IPS DF 4.7 (cell line): ENCODE results near the gene SHROOM3.
"Not testable (repeated sequence)": the region's sequence is repeated elsewhere in the genome, so short reads cannot be mapped to it uniquely, and the experiment has no call there.

Experiments used
- DNase-seq: peaks from one replicate; pipeline ENCODE4 v3.0.0-alpha.2; 2013; ENCODE audit warnings: low spot score; ENCODE audit errors: extremely low read depth

SHROOM3 gene

DNA sequence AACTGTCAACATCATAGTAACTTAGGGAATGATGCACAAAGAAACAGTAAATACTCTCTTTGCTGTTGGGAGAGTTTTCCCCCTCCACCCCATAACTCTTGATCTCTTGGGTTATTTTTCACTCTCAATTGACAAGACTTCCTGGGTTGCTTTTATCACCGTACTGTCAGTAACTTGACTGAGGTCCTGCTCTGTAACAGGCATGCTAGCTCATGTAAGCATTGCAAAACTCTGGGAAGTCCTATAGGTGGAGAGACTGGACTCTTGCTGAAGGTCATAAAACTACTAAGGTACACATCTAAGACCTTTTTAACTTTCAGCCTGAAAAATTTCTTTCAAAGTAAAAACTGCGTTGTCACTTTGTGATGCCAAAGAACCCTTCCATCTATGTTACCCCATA is 10.9 kb downstream of the SHROOM3 start:
- no peak for DNase-seq

DNA sequence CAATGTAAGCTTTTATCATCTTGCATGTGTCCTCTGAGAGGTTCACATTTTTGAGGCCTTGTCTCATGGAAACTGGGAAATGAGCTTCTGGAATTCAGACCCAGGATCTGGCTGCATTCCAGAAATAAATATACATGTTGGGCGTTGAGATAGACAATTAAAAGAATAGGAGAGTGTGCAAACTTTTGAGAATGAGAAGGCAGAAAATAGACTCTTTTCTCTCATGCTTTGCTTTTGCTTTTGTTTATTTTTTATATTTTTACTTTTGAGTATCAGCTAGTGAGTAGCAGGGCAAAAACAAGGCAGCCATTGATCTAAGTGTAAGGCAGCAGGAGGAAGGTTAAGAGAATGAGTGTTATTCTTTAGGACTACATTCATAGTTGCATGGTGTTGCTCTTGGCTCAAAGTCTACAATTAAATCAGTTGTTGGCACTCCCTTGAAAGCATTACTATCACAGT is 12.4 kb downstream of the SHROOM3 start:
- no peak for DNase-seq

DNA sequence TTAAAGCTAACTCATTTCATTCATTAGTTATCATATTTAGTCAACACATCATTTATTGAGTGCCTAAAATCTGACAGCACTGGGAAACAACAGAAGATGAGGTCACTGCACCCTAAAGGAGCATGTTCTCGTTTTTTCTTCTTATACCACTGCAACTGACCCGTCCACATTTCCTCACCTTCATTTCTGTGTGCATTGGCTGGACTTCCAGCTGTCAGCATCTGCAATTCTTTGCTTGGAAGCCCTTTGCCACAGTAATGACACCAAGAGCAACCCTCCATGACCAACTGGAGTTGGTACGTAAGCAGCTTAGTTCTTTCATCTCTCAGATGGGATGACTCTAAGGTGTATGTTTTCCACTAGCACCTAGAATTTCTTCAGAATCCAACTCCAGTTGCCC is 13.2 kb downstream of the SHROOM3 start:
- no peak for DNase-seq

DNA sequence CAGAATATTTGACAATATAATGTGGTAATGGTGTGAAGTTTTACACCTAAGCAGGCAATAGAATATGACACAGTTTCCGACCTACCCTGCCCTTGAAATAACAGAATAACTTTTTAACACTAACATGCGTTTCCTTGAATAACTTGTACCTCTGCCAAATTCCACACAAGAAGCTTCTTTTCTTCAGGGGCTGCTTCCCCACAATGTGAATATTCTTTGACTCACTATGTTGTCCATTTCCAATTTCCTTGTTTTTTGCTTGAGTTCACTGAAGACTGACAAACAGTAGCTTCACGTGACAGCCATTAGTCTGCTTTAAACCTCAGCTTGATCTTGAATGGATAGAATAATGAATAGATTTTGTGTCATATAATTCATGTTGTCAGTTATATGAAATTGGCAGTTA is 14.3 kb downstream of the SHROOM3 start:
- no peak for DNase-seq

DNA sequence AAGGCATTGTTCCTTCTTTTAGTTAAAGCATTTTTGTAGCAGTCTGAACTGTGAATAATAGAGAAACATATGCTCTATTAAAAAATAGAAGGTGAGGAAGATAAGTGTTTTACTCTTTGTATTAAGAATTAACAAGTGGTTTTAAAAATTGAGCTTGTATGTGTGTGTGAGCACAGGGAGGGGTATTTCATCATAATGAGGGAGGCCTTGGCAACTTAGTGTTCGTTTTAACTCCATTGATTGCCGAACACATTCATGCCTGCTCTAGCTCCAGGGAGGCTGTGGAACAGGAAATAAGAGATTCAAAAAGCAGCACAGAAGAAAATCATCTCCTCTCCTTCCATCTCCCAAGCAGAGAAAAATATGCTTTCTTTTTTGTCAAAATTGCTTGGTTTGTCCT is 14.8 kb downstream of the SHROOM3 start:
- no peak for DNase-seq

DNA sequence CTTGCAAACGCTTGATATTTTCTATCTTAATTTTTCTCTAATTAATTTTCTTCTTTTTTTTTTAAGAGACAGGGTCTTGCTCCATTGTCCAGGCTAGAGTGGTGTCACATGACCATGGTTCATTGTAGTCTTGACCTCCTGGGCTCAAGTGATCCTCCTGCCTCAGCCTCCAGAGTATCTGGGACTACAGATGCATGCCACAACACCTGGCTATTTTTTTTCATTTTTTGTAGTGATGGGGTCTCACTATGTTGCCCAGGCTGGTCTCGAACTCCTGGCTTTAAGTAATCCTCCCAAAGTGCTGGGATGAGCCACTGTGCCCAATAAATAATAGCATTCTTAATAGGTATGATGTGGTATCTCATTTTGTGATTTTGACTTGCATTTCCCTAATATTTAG is 18.2 kb downstream of the SHROOM3 start:
- no peak for DNase-seq

DNA sequence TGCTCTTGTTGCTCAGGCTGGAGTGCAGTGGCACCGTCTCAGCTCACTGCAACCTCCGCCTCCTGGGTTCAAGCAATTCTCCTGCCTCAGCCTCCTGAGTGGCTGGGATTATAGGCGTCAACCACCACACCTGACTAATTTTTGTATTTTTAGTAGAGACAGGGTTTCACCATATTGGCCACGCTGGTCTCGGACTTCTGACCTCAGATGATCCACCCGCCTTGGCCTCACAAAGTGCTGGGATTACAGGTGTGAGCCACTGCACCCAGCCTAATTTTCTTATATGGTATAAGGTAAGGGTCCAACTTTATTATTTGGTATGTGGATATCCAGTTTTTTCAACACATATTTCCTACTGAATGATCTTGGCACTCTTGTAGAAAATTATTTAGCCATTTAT is 19.0 kb downstream of the SHROOM3 start:
- not testable (repeated sequence) for DNase-seq

DNA sequence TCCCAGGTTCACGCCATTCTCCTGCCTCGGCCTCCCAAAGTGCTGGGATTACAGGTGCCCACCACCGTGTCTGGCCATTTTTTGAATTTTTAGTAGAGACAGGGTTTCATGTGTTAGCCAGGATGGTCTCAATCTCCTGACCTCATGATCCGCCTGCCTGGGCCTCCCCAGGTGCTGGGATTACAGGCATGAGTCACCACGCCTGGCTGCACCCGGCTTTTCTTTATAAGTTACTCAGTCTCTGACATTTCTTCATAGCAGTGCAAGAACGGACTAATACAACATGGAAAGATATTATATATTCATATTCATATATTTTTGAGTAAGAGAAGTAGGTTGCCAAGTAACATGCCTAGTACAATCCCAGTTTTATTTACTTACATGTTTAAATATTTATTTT is 22.9 kb downstream of the SHROOM3 start:
- no peak for DNase-seq

DNA sequence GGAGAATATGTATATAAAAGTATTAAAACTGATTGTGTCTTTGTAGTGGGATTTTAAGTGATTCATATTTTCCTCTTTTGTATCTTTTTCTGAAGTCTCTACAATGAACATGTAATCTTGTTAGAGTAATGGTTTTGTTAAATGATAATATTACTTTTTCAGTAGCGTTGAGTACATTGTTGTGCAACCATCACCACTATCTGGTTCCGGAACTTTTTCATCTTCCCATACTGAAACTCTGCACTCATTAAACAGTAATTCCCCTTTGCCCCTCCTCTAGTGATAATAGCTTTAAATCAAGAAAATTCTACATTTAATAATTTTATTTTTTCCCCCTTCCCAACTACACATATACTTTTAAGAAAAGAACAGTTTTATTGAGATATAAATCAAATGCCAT is 23.3 kb downstream of the SHROOM3 start:
- DNase-seq: no peak

DNA sequence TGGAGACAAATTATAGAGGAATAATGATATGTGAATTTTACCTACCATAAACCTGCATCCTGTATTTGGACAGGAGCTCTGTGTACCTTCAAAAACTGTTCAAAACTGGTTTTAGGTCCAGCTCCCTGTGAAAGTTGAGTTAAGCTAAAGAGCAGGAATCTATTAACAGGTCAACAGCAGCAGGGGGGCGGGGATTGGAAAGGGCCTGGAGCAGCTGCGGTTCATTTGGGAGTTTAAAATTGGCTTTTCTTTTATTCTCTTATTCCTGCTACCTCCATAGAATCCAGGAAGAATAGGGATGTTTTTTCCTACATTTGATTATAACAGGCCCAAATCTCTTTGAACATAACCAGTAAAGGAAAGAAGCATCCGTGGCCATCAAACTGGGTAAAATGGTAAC is 23.8 kb downstream of the SHROOM3 start:
- DNase-seq: no peak

DNA sequence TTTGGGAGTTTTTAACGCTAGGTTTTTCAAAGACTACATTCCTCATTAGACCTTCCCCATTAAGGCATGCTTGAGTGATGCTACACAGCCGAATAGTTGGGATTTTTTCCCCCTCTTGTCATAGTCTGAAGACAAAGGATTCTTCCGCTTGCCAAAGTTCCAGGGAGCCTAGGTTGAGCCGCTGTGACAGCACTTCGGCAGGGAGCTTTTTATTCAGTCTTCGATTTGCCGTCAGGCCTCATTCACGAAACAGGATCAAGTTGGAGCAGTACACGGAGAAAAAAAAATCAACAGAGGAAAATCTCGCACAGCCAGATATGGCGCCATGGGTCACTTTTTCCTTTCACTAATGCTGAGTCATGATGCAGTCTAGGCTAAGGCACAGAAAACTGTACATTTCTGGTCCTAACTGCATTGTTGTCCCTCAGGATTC is 24.3 kb downstream of the SHROOM3 start:
- DNase-seq: peak; percentile 93

DNA sequence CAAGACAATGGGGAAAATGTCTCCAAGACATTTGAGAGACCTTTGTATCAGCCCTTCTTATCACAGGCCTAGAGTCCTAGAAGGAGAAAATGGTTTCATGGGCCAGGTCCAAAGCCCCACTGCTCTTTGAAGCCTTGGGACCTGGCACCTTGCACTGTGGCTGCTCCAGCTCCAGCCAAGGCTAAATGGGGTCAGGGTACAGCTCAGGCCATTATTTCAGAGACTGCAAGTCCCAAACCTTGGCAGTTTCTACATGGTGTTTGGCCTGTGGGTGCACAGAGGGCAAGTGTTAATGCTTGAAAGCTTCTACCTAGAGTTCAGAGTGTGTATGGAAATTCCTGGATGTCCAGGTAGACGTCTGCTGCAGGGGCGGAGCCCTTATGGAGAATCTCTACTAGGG is 28.5 kb downstream of the SHROOM3 start:
- no peak for DNase-seq

DNA sequence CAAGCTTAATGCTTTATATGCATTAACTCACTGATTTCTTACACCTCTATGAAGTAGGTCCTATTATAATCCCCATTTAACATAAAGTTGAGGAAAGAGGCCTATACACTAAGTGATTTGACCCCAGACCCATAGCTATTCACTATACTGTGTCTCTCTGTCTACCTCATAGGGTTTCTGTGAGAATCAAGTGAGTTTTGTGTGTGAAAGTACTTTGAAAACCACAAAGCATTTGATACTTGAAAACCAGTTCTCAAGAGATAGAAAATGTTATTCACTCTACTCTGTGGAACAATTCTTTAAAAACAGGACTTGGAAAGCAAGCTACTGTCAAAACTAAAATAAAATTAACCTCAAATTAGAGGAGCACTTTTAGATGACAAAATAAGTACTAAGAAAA is 35.0 kb downstream of the SHROOM3 start:
- DNase-seq: no peak

DNA sequence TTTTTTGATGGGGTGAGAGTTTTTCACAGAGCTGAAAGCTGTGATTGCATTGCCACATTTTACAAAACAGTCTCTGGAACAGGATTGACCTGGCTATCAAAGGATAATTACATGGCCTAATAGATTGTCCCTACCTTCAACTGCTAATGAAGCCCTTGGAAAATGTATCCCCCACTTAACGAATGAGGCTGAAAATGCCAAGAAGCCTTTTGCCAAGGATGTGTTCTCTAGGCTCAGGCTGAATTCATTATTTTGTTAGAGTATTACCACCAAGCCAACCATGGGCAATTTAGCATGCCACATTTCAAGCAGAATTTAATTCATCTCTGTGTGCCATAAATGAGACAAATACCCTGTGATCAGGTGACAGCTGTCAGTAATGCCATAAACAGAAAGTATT is 35.5 kb downstream of the SHROOM3 start:
- no peak for DNase-seq

DNA sequence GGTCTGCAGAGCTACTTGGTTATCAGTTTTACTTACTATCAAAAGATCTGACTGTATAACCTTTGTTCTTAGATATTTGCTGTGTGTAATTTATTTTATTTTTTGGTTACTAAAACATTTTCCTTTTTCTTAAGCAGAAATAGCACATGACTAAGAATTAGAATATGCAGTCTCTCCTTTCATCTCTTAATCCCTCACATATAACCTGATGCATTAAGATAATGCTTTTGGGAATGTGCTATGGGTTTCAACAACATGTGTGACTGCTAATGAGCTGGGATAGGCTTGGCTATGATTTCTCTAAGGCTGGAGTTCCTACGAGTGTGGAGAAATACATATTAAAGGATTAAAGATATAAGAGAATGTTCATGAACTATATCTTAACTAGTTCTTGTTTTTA is 41.5 kb downstream of the SHROOM3 start:
- DNase-seq: no peak

DNA sequence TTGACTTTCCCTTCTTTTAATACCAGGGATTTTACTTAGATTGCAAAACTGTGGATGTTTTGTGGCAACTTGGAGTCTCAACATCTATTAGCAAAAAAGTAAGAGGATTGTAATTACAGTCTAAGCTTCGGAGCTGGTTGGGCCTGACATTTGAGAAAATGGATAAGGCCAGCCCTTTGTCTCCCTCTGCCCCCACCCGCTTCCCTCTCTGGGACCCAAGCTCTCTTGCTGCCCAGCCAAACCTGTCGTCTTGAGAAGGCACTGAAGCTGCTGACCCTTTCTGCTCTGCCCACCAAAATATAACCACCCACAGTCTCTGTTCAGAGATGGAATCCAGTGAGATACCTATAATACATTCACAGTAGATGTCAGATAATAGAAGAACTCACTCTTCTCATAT is 49.6 kb downstream of the SHROOM3 start:
- no peak for DNase-seq

DNA sequence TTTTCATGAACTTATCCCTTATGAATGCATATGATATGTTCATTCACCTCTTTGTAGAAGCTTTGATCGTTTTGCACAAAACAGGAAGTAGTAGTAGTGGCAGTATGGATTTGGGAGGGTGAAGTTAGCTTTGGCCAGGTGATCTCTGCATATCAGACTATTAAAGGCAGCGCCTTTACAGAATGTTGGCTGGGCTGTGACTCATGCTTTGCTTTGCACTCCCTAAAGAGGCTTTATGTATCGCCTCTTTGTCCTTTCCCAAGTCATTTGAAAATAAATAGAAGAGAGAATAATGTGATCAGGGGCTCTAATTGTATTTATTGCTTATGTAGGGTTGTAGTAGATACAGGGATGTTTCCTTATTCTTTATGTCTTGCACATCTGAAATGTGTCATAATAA is 50.4 kb downstream of the SHROOM3 start:
- peak; percentile 33 for DNase-seq

DNA sequence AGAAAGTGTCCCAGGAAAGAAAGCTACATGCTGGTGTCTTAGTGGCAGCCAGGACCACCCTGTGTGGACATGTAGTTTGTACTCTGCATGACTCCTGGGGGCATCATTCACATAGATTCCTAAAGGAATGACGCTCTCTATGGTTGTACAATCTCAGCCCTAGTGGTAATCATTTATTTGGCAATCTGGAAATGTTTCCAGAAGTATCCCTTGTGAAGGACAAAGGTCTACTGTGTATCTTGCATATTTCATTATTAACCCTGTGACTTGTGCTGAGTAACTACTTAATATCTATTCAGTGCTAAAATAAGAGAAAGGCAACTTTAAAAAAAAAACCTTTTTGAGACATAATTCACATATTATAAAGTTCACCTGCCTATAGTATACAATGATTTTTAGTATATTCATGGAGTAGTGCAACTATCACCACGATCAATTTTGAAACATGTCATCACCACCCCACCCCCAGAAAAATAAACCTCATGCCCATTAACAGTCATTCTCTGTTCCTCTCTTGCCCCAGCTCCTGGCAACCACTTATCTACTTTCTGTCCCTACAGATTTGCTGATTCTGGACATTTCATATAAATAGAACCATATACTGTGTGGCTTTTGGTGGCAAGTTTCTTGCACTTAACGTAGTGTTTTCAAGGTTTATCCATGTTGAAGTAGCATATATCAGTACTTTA is 51.7 kb downstream of the SHROOM3 start:
- no peak for DNase-seq

DNA sequence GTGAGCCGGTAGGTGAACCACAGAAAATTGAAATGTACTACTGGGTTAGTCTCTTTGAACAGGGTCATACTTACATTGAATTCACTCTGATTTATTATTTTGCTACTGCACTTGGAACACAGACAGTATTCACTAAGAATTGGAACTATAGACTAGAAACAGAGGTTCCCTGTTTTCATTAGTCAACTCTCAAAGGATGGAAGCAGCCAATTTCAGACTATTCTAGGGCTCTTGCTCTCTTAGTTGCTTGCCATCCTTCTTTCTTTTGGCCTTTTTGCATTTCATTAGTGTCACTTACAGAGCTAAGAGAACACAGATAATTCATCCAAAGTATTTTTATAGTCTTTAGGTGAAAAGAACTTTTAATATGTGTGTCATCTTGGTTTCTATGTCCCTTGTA is 52.6 kb downstream of the SHROOM3 start:
- no peak for DNase-seq

DNA sequence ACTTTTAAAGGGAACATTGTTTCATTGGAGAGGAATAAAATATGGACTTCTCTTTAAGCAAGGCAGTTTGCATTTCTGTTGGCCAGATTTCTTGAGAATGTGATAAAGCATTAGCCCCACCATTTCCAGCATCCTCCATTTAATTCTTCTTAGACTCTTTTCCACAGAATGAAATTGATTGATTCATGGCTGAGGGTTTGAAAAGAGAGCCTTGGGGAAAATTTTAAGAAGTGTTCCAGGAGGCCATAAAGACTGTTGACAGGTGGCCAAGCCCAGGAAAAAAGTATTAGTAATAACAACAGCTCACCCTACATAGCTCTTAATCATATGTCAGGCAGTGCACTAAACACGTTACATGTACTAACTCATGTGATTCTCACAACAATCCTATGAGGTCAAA is 53.4 kb downstream of the SHROOM3 start:
- no peak for DNase-seq

DNA sequence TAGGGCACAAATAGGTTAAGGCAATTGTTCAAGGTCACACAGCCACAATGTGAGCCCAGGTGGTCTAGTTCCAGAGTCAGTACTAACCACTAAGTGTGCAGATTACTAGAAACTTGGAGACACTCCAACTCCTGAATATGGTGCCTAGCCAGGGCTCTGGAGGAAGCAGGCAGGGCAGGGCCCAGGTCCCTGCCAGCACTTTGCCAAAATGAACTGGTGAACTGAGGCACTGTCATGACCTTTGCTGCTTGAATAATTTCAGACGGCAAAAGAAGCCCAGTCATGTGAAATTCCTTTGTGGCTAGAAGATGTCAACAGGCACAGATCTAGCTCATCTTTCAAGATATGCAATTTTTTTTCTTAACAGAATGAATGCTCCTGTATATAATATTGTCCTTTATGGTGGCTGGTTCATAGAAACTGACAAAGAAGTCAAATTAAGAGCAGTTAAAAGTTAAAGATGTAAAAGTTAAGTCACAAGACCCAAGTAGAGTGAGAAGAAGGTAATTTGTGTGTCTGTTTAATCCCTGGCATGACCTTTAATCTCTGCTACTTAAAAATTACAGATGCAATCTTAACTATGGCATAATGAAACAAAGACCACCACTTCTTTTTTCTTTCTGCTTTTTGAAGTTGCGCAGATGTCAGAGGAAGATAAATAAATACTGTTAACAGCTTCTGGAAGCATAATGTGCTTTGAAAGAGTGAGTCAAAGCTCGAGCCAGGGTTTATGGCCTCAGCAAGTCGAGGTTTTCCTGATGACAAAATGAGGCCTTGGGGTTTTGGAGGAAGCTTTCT is 54.1 kb downstream of the SHROOM3 start:
- DNase-seq: no peak

DNA sequence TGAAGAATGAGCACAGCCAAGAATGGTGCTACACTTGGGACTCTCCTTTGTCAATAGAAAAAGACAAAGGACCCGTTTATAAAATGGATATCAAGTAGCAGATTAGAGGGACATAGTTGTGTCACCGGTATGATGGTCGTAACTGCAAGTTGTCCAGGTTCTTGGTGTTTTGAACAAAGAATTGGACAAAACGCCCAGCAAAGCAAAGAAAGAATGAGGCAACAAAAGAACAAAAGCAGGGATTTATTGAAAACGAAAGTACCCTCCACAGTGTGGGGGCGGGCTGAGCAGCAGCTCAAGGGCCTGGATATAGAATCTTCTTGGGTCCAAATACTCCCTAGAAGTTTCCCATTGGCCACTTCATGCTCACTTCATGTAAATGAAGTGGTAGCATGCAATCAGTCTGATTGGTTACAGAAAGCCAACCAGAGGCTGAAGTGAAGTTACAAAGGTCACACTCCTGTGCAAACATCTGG is 54.7 kb downstream of the SHROOM3 start:
- no peak for DNase-seq

DNA sequence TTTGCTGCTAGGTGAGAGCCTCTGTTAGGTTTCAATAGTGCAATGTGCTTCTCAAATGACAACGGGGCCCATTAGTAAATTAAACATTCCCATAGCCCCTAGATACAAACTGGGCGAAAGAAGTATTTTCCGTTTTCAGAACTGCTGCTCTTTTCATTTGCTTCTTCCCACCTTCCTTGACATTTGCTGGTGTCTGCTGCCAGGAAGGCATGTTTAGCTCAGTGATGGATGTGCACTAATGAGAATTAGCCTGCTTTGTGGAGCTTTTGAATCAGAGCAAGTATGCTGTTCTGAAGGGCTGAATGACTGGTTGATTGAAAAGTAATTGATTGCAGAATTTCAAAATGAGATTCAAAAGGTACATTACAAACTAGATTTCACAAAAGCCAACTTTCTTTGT is 57.0 kb downstream of the SHROOM3 start:
- DNase-seq: no peak
